Measurements from ENCODE around the gene B3GLCT. TPM values are rescaled to one million over a fixed set of nuclear protein-coding genes. Genes with fewer than 3 reads are reported as not detected.

B3GLCT gene
- total and polyA plus RNA-seq, 2 donors (not counting 3 experiments of a cell fraction or from before 2014, with no cell fraction given): 5.2 to 14.6 TPM

DNA sequence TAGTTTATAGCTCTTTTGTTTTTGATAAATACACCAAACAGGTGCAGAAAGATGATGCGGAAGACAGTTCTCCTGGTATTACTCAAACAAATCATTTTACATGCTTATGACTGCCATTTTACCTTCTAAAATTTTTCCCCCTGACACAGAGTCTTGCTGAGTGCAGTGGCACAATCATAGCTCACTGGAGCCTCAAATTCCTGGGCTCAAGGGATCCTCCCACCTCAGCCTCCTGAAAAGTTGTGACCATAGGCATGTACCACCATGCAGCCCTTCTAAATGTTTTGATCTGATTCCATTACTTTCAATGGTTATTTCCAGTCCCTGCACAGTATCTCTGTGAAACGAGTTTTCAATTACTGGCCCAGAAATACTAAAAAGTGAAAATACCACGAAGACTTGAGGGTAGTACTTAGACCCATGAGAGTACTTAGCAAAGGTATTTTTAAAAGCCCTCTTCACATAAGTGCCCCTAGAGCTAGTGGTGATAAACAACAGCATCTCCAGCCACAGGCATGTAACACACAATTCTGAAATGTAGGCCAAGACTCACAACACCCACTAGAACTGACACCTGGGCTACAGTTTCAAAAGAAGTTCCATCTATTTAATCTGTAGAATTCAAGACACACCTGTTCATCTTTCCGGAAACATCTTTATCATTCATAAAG is 49.3 kb upstream of the B3GLCT start:
- H2AFZ ChIP-seq (ENCODE audit: low read depth, low read length): no peak overlapping the region
- no peak for FAIRE-seq
- dilution Hi-C loops (cut with MboI; ENCODE audit: extremely low pct_ligation_motif_present, low sequenced_read_pairs): no loop called here
- H3K4me1 ChIP-seq (ENCODE audit: control insufficient read depth, extremely low read depth, insufficient read depth, low read length): no peaks in the 10 kb centered on the region
- H4K20me1 ChIP-seq (replicated peaks; ENCODE audit: control insufficient read depth, extremely low read depth, insufficient read depth, low read length): no peaks in the 10 kb centered on the region
- no peaks in the 10 kb centered on the region for H3K27me3 ChIP-seq (ENCODE audit: control insufficient read depth in 2 of 2, insufficient read depth in 2 of 2, low read length in 2 of 2)
- ChIA-PET POLR2A (no interaction called here), CTCF (interaction anchor here (1.9 to 2.9 kb wide), 2 partner anchors 10 kb away, joined by 9 to 11 read pairs; partner anchors contain the start of gene HSPH1)
- no peak for DNase-seq (ENCODE audit: low read depth, low spot score)
- no TSS peak for BruUV-seq (replicated peaks)
- TF ChIP-seq, protein P1, sequence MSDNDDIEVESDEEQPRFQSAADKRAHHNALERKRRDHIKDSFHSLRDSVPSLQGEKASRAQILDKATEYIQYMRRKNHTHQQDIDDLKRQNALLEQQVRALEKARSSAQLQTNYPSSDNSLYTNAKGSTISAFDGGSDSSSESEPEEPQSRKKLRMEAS (IDR thresholded peaks at IDR 0.05; ENCODE audit: insufficient read depth, insufficient read length): no peak
- TF ChIP-seq EZH2 (IDR thresholded peaks at IDR 0.05; ENCODE audit: borderline replicate concordance, low read depth, low read length, severe bottlenecking): no peak
- TF ChIP-seq MYC (IDR thresholded peaks at IDR 0.05; ENCODE audit: low read depth, low read length): no peak
- no peak for TF ChIP-seq GATA2 (IDR thresholded peaks at IDR 0.05; ENCODE audit: insufficient read depth, insufficient read length, low read depth, low read length)
- TF ChIP-seq FOS (IDR thresholded peaks at IDR 0.05; ENCODE audit: borderline replicate concordance, insufficient read depth, low read length): no peak
- TF ChIP-seq, protein P2, sequence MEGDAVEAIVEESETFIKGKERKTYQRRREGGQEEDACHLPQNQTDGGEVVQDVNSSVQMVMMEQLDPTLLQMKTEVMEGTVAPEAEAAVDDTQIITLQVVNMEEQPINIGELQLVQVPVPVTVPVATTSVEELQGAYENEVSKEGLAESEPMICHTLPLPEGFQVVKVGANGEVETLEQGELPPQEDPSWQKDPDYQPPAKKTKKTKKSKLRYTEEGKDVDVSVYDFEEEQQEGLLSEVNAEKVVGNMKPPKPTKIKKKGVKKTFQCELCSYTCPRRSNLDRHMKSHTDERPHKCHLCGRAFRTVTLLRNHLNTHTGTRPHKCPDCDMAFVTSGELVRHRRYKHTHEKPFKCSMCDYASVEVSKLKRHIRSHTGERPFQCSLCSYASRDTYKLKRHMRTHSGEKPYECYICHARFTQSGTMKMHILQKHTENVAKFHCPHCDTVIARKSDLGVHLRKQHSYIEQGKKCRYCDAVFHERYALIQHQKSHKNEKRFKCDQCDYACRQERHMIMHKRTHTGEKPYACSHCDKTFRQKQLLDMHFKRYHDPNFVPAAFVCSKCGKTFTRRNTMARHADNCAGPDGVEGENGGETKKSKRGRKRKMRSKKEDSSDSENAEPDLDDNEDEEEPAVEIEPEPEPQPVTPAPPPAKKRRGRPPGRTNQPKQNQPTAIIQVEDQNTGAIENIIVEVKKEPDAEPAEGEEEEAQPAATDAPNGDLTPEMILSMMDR (IDR thresholded peaks at IDR 0.05; ENCODE audit: extremely low read depth in 1 of 2, insufficient read depth in 1 of 2, low read depth in 1 of 2, low read length in 2 of 2): no peak
- no peak for TF ChIP-seq POLR2A (IDR thresholded peaks at IDR 0.05; ENCODE audit: low read depth, low read length)
- TF ChIP-seq POLR2AphosphoS5 (IDR thresholded peaks at IDR 0.05; ENCODE audit: insufficient read depth, low read depth, low read length): no peak
- no peak for TF ChIP-seq JUN (IDR thresholded peaks at IDR 0.05; ENCODE audit: borderline replicate concordance, insufficient read depth, insufficient read length, low read depth)
- H3K4me2 ChIP-seq (ENCODE audit: insufficient read depth, low read length): no peak overlapping the region
- H3K27ac ChIP-seq (ENCODE audit: insufficient read depth, low read depth, low read length): no peak overlapping the region
- intact Hi-C loops (cut with micrococcal nuclease): no loop called here
- peaks cover 19 to 63% of the 10 kb centered on the region in 2 experiments for H3K36me3 ChIP-seq (ENCODE audit: control insufficient read depth in 2 of 2, extremely low read depth in 1 of 2, insufficient read depth in 2 of 2, low read length in 2 of 2)
- H3K4me3 ChIP-seq (replicated peaks in 1 of 3; ENCODE audit: insufficient read depth in 1 of 3, low read depth in 1 of 3, low read length in 3 of 3): no peak overlapping the region
- no peaks in the 10 kb centered on the region for H3K9me1 ChIP-seq (replicated peaks; ENCODE audit: control insufficient read depth, extremely low read depth, insufficient read depth, low read length)
- no peak overlapping the region for H3K9ac ChIP-seq (replicated peaks; ENCODE audit: extremely low read depth, insufficient read depth, low read length)
- H3K79me2 ChIP-seq (ENCODE audit: control insufficient read depth, insufficient read depth, low read length): peaks cover 16% of the 10 kb centered on the region
- no peaks in the 10 kb centered on the region for H3K9me3 ChIP-seq (replicated peaks; ENCODE audit: control insufficient read depth, insufficient read depth, low read length)

All from endothelial cell of umbilical vein (primary cell).